ENCODE measurements around the gene TAF4.
A peak's percentile ranks its signal among the peaks of the same experiment; 100 is the strongest.
"Not testable (repeated sequence)": the region's sequence is repeated elsewhere in the genome, so short reads cannot be mapped to it uniquely, and the experiment has no call there.

The TAF4 gene

DNA sequence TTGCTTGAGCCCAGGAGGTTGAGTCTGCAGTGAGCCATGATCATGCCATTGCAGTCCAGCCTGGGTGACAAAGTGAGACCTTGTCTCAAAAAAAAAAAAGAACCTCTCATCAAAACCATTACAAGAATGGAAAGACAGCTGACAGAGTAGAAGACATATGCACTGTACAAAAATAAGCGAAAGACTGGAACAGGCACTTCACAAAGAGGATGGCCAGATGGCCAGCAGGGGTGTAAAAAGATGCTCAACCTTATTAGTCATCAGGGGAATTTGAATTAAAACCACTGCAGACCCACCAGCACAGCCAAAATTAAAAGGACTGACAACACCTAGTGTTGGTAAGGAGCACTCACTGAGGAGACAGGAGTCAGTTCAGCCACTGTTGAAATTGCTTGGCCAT, 13.5 kb upstream of the TAF4 start:
- Histone ChIP-seq H3K27me3 (ENCODE audit: control insufficient read depth, insufficient read depth, low read length) (peaks cover 5% of the 10 kb centered on the region; the same call in 1 of the 2 replicates), H3K36me3 (ENCODE audit: control insufficient read depth, insufficient read depth, low read length) (no peaks in the 10 kb centered on the region), H3K9ac (ENCODE audit: low read length) (no peak overlapping the region), H3K27ac (ENCODE audit: low read depth, low read length) (no peak overlapping the region), H3K9me3 (ENCODE audit: control insufficient read depth, insufficient read depth, low read depth, low read length) (peaks cover 25% of the 10 kb centered on the region), H3K4me1 (ENCODE audit: control insufficient read depth, insufficient read depth, low read length) (no peaks in the 10 kb centered on the region), H3K4me3 (ENCODE audit: low read depth, low read length) (no peak overlapping the region)

DNA sequence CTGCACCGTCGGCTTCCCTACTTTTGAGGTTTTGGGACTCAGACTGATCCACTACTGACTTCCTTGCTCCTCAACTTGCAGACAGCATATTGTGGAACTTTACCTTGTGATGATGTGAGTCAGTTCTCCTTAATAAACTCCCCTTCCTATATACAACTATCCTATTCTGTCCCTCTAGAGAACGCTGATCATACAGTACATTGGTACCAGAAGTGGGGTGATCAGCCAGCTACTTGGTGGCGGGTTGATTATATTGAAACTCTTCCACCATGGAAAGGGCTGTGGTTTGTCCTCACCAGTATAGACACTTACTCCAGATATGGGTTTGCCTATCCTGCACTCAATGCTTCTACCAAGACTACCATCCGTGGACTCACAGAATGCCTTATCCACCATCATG, 7.6 kb upstream of the TAF4 start:
- no peaks in the 10 kb centered on the region for H3K4me1 ChIP-seq (ENCODE audit: control insufficient read depth, insufficient read depth, low read length)
- peaks cover 36% of the 10 kb centered on the region for H3K9me3 ChIP-seq (ENCODE audit: control insufficient read depth, insufficient read depth, low read depth, low read length)
- no peaks in the 10 kb centered on the region for H3K27me3 ChIP-seq (ENCODE audit: control insufficient read depth, insufficient read depth, low read length)
- H3K9ac ChIP-seq (ENCODE audit: low read length), result no peak overlapping the region
- H3K4me3 ChIP-seq (ENCODE audit: low read depth, low read length), result no peak overlapping the region
- H3K36me3 ChIP-seq (ENCODE audit: control insufficient read depth, insufficient read depth, low read length), result no peaks in the 10 kb centered on the region
- no peak overlapping the region for H3K27ac ChIP-seq (ENCODE audit: low read depth, low read length)

DNA sequence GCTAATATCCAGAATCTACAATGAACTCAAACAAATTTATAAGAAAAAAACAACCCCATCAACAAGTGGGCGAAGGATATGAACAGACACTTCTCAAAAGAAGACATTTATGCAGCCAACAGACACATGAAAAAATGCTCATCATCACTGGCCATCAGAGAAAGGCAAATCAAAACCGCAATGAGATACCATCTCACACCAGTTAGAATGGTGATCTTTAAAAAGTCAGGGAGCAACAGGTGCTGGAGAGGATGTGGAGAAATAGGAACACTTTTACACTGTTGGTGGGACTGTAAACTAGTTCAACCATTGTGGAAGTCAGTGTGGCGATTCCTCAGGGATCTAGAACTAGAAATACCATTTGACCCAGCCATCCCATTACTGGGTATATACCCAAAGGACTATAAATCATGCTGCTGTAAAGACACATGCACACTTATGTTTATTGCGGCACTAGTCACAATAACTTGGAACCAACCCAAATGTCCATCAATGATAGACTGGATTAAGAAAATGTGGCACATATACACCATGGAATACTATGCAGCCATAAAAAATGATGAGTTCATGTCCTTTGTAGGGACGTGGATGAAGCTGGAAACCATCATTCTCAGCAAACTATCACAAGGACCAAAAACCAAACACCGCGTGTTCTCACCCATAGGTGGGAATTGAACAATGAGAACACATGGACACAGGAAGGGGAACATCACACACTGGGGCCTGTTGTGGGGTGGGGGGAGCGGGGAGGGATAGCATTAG, 6.2 kb upstream of the TAF4 start:
- H3K27me3 ChIP-seq (ENCODE audit: control insufficient read depth, insufficient read depth, low read length); H3K9ac ChIP-seq (ENCODE audit: low read length); H3K36me3 ChIP-seq (ENCODE audit: control insufficient read depth, insufficient read depth, low read length); H3K27ac ChIP-seq (ENCODE audit: low read depth, low read length); H3K4me3 ChIP-seq (ENCODE audit: low read depth, low read length); H3K4me1 ChIP-seq (ENCODE audit: control insufficient read depth, insufficient read depth, low read length): not testable (repeated sequence)
- peaks cover 36% of the 10 kb centered on the region for H3K9me3 ChIP-seq (ENCODE audit: control insufficient read depth, insufficient read depth, low read depth, low read length)

DNA sequence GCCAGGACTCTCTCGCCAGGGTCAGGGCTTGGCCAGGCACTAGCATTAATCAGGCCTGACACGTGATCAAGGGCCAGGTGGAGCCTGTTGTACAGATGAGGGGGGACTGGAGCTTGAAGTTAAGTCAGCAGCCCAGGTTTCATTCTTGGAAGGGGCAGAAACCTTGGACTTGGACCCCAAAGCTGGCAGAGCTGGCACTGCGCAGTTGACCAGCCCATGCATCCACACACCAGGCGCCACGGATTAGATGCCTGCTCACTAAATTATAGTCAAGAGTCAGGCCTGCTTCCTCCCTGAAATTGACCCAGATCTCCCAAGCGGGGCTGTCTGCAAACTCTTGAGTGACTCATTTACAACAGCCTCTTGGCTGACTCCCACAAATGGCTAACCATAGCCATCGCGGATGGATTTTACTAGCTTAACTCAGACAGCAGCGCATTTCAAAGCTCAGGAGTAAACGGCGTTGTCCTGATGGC, 4.1 kb upstream of the TAF4 start:
- H3K9me3 ChIP-seq (ENCODE audit: control insufficient read depth, insufficient read depth, low read depth, low read length), result peaks cover 20% of the 10 kb centered on the region
- no peak overlapping the region for H3K9ac ChIP-seq (ENCODE audit: low read length)
- no peak overlapping the region for H3K27ac ChIP-seq (ENCODE audit: low read depth, low read length)
- H3K4me1 ChIP-seq (ENCODE audit: control insufficient read depth, insufficient read depth, low read length), result peaks cover 12% of the 10 kb centered on the region
- H3K27me3 ChIP-seq (ENCODE audit: control insufficient read depth, insufficient read depth, low read length), result no peaks in the 10 kb centered on the region
- no peak overlapping the region for H3K4me3 ChIP-seq (ENCODE audit: low read depth, low read length)
- H3K36me3 ChIP-seq (ENCODE audit: control insufficient read depth, insufficient read depth, low read length), result no peaks in the 10 kb centered on the region

DNA sequence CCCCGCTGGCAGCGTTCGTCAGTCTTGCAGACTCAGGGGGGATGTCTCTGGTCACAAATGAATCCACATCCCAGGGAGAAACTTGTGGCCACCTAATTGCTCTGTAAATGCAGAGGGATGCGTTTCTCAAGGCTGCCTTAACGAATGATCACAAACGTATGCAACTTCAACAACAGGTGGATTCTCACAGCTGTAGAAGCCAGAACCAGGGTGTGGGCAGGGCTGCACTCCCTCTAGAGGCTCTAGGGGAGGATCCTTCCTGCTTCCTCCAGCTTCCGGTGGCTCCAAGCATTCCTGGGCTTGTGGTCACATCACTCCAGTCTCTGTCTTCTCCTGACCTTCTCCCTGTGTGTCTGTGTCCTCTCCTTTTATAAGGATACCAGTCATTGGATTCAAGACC, 3.3 kb upstream of the TAF4 start:
- H3K36me3 ChIP-seq (ENCODE audit: control insufficient read depth, insufficient read depth, low read length), result no peaks in the 10 kb centered on the region
- no peak overlapping the region for H3K9ac ChIP-seq (ENCODE audit: low read length)
- peaks cover 14% of the 10 kb centered on the region for H3K9me3 ChIP-seq (ENCODE audit: control insufficient read depth, insufficient read depth, low read depth, low read length)
- H3K27me3 ChIP-seq (ENCODE audit: control insufficient read depth, insufficient read depth, low read length), result no peaks in the 10 kb centered on the region
- no peak overlapping the region for H3K27ac ChIP-seq (ENCODE audit: low read depth, low read length)
- peaks cover 15% of the 10 kb centered on the region for H3K4me1 ChIP-seq (ENCODE audit: control insufficient read depth, insufficient read depth, low read length)
- no peak overlapping the region for H3K4me3 ChIP-seq (ENCODE audit: low read depth, low read length)

DNA sequence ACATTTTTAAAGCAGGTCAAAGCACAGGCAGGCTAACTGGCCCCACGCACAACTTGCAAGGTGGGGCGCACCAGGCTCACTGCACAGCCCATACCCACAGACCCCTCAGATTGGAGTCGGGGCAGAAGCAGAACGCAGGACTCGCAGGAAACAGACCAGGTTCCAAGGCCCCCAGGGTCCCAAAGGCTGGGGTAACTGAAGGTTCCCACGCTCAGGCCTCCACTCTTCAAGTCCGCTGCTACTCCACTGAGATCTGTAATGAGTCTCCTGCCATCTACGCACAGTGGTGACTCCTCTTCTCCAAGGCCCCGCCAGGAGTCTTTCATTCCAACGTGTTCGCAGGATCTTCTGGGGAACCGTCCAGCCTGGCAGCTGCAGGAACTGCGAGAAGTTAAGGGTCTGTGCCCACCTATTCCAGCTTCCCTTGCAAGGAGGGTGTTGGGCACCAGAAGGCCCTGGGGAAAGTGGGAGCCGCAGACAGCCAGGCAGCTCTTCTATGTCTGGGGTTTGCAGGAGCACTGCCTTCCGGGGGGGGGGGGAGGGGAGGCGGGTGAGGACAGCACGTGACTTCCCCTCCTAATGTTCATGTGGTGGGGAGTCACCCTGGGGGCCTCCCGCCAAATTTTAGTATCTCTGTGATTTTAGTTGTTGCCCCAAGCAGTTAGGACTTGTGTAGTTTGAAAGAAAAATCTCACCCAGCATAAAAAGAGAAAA, 2.0 kb upstream of the TAF4 start:
- H3K9me3 ChIP-seq (ENCODE audit: control insufficient read depth, insufficient read depth, low read depth, low read length), result peaks cover 1% of the 10 kb centered on the region; the same call in 1 of the 2 replicates
- H3K27ac ChIP-seq (ENCODE audit: low read depth, low read length), result no peak overlapping the region
- H3K36me3 ChIP-seq (ENCODE audit: control insufficient read depth, insufficient read depth, low read length), result no peaks in the 10 kb centered on the region
- H3K4me3 ChIP-seq (ENCODE audit: low read depth, low read length), result peak overlapping the region; percentile 64; the same call in 1 of the 2 replicates
- no peaks in the 10 kb centered on the region for H3K27me3 ChIP-seq (ENCODE audit: control insufficient read depth, insufficient read depth, low read length)
- no peak overlapping the region for H3K9ac ChIP-seq (ENCODE audit: low read length)
- peaks cover 24% of the 10 kb centered on the region for H3K4me1 ChIP-seq (ENCODE audit: control insufficient read depth, insufficient read depth, low read length)

DNA sequence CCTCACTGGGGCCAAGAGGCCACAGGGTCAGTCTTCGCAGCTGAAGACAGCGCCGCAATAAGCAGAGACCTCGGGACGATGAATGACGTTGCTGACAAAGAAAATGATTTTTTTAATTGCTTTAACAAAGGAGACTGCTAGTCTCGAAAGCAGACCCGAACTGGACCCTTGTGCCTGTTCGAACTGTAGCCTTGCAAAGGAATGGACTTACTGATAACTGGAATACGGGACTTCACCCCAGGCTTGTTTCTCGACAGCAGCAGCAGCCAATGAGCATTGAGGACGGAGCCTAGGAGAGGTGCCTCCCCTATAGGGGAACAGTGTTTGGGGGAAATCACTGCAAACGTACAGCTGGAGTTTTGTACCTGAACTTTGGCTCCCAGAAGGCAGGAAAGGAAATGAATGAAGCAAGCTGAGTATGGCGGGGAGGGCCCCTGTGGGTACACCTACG, 1.3 kb upstream of the TAF4 start:
- Histone ChIP-seq H3K9ac (ENCODE audit: low read length) (peak overlapping the region; percentile 86), H3K4me3 (ENCODE audit: low read depth, low read length) (peak overlapping the region; percentile 64), H3K9me3 (ENCODE audit: control insufficient read depth, insufficient read depth, low read depth, low read length) (no peaks in the 10 kb centered on the region), H3K27me3 (ENCODE audit: control insufficient read depth, insufficient read depth, low read length) (no peaks in the 10 kb centered on the region), H3K27ac (ENCODE audit: low read depth, low read length) (peak overlapping the region; percentile 3; the same call in 1 of the 2 replicates), H3K4me1 (ENCODE audit: control insufficient read depth, insufficient read depth, low read length) (peaks cover 24% of the 10 kb centered on the region), H3K36me3 (ENCODE audit: control insufficient read depth, insufficient read depth, low read length) (no peaks in the 10 kb centered on the region)

DNA sequence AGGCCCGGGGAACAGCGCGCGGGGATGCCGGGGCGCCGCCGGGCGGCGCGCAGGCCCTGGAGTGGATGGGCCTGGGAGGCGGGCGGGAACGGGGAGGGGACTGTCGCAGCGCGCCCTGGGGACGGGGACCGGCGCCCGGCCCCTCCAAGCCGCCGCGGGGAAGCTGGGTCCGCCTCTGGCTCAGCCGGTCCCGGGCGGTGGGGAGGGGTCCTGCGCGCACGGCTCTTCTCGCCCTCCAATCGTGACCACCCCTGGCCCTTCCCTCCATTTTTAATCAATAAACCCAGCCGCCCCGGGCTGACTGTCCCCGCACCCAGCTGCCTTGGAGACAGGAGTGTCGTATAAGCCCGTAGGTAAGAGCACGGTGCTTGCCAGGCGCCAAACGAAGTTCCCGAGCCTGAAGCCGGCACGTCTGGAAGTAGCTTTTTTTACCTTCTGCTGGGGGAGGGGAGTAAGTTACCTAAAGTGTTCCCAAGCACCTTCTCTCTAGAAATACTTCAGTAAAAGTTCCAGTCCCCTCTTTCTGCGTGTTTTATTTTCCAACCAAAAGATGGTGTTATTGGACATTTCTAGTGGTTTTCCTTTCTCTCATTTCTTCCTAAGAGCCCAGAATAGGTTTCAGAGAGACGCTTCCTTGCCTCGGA, 780 bp upstream of the TAF4 start:
- Histone ChIP-seq H3K4me3 (ENCODE audit: low read depth, low read length) (peak overlapping the region; percentile 64), H3K27ac (ENCODE audit: low read depth, low read length) (peak overlapping the region; percentile 3; the same call in 1 of the 2 replicates), H3K9me3 (ENCODE audit: control insufficient read depth, insufficient read depth, low read depth, low read length) (no peaks in the 10 kb centered on the region), H3K27me3 (ENCODE audit: control insufficient read depth, insufficient read depth, low read length) (no peaks in the 10 kb centered on the region), H3K4me1 (ENCODE audit: control insufficient read depth, insufficient read depth, low read length) (peaks cover 24% of the 10 kb centered on the region), H3K9ac (ENCODE audit: low read length) (peak overlapping the region; percentile 86), H3K36me3 (ENCODE audit: control insufficient read depth, insufficient read depth, low read length) (no peaks in the 10 kb centered on the region)

DNA sequence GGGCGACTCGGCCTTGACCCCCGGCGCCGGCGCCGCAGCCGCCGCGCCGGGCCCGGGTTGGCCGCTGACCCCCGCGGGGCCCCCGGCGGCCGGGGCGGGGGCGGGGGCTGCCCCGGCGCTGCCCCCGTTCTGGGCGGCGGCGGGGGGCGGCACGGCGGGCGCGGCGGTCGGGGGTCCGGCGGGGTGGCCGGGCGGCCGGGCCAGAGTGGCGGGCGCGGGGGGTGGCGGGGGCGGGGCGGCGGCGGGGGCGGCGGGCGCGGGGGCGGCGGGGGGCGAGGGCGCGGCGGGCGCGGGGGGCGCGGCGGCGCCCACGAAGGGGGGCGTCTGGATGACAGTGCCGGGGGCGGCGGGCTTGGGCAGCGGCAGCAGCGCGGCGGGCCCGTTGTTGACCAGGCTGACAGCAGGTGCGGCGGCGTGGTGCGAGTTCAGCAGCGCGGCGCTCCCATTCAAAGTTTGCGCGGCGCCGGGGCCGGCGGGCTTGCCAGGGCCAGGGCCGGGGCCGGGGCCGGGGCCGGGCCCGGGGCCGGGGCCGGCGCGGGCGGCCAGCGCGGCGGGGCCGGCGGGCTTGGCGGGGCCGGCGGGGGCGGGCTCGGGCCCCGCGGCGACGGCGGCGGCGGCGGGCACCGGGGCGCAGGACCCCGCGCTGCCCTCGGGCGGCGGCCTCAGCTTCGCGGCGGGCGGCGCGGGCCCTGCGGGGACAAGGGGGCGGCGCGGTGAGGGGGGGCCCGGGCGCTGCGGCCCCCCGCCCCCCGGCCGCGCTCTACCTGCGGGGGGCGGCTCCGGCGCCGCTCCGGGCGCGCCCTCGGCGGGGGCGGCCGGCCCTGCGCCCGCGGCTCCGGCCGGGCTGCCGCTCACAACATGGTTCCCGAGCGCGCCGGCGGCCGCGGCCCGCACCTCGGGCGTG, 659 bp downstream of the TAF4 start:
- Histone ChIP-seq H3K27me3 (ENCODE audit: control insufficient read depth, insufficient read depth, low read length) (no peaks in the 10 kb centered on the region), H3K36me3 (ENCODE audit: control insufficient read depth, insufficient read depth, low read length) (0 out of 2 replicates have a peak, but pooled peaks cover 2% of the 10 kb centered on the region), H3K9ac (ENCODE audit: low read length) (peak overlapping the region; percentile 75), H3K27ac (ENCODE audit: low read depth, low read length) (no peak overlapping the region), H3K9me3 (ENCODE audit: control insufficient read depth, insufficient read depth, low read depth, low read length) (no peaks in the 10 kb centered on the region), H3K4me3 (ENCODE audit: low read depth, low read length) (peak overlapping the region; percentile 68), H3K4me1 (ENCODE audit: control insufficient read depth, insufficient read depth, low read length) (peaks cover 27% of the 10 kb centered on the region)

DNA sequence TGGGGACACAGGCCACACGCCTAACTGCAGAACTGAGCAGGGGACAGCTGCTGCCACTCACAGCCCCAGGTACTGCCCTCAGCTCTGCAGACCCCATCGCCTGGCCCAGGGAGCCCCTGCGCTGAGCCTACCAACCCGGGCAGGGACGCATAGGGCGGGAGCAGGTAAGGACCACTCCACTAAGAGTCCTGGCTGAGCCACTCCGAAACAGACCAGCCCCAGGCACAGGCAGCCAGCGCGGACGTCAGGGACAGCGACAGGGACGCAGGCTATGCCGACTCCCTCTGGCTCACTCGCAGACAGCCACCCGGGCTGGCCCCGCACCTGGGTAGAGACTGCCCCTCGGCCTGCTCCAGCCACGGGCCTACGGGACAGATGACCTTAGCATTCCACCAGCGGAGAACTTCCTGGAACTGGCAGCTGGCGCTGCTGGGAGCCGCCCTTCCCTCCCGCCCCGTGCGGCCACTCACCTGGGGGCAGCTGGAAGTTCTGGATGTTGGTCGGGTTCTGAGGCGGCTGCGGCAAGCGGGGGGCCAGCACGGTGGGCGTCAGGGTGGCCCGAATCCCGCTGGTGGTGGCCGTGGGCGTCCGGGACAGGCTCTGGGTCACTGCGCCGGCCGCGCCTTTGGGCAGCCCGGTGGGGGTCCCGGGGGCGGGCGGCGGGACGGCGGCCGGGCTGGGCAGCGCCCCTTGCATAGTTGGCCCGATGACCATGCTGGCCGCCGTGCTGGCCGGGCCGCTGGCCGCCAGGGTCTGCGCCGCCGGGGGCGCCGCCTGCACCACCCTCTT, 1.5 kb downstream of the TAF4 start:
- Histone ChIP-seq H3K9ac (ENCODE audit: low read length) (peak overlapping the region; percentile 22), H3K4me3 (ENCODE audit: low read depth, low read length) (peak overlapping the region; percentile 60), H3K27ac (ENCODE audit: low read depth, low read length) (no peak overlapping the region), H3K27me3 (ENCODE audit: control insufficient read depth, insufficient read depth, low read length) (no peaks in the 10 kb centered on the region), H3K4me1 (ENCODE audit: control insufficient read depth, insufficient read depth, low read length) (peaks cover 29% of the 10 kb centered on the region), H3K9me3 (ENCODE audit: control insufficient read depth, insufficient read depth, low read depth, low read length) (no peaks in the 10 kb centered on the region), H3K36me3 (ENCODE audit: control insufficient read depth, insufficient read depth, low read length) (0 out of 2 replicates have a peak, but pooled peaks cover 2% of the 10 kb centered on the region)
